HG03469 (cell line): ENCODE data around the gene SMIM31.

Experiments used
- ATAC-seq: cut with Tn5 transposase; IDR thresholded peaks from one replicate; pipeline ENCODE4 v1.9.1; 2021; ENCODE audit warnings: mild to moderate bottlenecking, moderate library complexity, moderate number of reproducible peaks; ENCODE audit not compliant: unreplicated experiment

The SMIM31 gene

GRCh38 chr4:164780839-164781238 is 26.9 kb downstream of the SMIM31 start:
- no peak for ATAC-seq

DNA sequence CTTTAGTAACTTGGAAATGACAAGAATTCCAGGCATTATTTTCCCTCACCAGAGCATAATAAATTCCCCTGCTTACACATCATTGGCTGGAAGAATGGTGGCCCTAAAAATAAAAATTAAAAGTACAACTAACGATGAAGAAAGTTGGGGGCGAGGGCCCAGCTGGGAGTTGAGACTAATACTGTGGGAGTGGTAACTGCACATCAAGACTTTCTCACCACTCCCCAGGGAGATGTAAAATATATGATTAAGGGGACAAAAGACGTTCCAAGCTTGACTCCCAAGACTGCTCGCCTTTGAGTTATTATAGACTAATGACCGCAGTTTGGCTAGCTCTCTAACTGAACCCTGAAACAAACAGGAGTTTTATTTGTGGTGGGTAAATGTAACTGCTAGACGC is 30.0 kb downstream of the SMIM31 start:
- ATAC-seq = no peak

DNA sequence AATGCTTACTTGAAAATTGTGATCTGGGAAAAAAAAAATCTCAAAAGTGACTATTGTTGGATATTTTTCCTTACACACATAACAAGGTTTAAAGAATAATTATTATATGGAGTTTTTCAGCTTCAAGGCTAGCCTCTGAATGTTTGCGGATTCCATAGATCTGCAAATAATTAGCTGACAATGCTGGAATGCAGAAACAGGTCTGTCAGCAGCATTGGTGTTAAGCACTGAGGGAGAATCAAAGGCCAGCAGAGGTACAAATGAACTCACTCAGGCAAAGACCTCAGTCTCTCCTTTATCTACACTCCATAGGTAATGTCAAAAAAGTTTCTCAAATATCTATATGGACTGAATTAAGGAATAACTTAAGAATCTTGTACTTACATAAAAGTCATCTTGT is 35.1 kb downstream of the SMIM31 start:
- ATAC-seq = no peak

GRCh38 chr4:164790249-164790648 is 36.3 kb downstream of the SMIM31 start:
- no peak for ATAC-seq

GRCh38 chr4:164799410-164799809 is 45.5 kb downstream of the SMIM31 start:
- ATAC-seq = no peak

DNA sequence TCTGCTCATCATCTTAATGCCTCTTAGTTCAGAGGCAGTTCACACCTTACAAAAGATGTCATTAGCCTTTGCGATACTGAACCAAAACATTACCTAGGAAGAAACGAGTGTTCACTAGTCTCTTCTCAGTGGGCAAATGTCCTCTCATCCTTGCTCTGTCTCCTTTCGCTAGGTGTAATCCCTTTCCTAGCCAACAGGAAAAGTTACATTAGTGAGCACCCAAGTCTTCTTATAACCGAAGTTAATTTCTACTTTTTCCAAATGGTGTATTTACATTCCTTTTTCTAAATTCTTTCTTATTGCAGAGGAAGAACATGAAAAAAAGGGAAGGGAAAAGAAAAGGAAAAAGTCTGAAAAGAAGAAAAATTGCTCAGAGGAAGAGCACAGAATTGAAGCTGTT is 46.9 kb downstream of the SMIM31 start:
- ATAC-seq = no peak

DNA sequence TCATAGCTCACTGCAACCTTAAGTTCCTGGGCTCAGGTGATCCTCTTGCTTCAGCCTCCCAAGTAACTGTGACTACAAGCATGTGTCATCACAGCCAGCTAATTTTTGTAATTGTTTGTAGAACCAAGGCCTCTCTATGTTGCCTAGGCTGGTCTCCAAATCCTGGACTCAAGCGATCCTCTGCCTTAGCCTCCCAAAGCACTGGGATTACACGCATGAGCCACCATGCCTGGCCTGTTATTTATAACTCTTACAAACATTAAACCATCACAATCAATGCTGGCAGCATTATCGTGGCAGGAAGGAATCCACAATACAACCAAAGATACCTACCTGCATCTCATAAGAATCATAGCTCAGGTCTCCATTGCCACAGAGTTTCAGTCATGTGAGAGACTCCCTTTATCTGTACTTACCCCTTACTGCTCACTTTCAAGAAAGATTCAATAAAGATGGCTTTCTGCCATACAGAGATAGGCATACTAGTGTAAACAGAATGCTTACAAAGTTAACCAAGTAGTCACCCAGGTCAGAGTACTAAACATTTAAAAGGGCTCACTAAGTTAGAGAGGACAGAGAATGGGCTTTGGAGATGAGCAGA is 48.5 kb downstream of the SMIM31 start:
- no peak for ATAC-seq

DNA sequence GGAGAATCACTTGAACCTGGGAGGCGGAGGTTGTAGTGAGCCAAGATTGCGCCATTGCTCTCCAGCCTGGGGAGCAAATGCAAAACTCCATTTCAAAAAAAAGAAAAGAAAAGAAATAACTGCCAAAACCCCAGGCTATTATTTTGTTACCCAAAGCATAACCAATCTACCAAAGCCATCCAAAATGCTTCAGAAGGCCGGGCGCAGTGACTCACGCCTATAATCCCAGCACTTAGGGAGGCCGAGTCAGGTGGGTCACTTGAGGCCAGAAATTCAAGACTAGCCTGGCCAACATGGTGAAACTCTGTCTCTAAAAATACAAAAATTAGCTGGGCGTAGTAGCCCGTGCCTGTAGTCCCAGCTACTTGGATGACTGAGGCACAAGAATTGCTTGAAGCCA is 49.8 kb downstream of the SMIM31 start:
- ATAC-seq = no peak

DNA sequence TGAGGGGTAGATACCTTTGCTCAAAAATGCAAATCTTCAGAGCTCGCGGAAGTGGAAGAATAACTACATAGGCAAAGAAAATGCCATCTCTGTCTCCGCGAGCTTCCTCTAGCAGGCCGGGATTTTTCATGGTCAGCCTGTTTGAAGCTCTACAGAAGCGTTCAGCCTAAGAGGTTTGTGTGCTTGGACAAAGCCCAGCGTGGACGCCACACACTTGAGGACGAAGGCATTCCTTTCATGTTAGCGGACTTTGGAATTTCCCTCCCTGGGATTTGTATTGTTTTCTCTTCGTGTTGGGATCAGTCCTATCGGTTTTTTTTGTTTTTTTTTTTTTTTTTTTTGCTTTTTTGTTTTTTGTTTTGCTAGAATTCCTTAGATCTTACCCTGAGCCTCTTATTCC is 53.7 kb downstream of the SMIM31 start:
- no peak for ATAC-seq

GRCh38 chr4:164813554-164813953 is 59.6 kb downstream of the SMIM31 start:
- no peak for ATAC-seq

DNA sequence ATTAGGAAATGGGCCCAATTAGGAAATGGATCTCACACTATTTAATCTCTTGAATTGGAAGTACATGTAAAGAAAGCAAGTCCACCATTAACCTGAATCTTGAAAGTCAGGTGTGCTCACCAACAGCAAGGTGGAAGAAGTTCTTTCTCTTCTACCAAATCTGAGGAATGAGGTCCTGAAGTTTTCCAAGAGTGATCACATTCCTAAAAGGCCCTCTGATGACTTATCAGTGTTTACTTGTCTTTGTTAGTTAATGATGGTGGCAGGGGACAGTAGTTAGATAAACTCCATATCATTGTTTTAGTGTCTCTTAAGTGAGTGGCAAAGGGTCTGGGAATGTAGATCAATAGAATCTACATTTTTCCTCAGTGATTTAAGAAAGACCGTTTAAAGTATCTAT is 61.8 kb downstream of the SMIM31 start:
- no peak for ATAC-seq

- ATAC-seq = no peak
These were observed 65.4 kb downstream of the SMIM31 start for GRCh38 chr4:164819366-164819765.

DNA sequence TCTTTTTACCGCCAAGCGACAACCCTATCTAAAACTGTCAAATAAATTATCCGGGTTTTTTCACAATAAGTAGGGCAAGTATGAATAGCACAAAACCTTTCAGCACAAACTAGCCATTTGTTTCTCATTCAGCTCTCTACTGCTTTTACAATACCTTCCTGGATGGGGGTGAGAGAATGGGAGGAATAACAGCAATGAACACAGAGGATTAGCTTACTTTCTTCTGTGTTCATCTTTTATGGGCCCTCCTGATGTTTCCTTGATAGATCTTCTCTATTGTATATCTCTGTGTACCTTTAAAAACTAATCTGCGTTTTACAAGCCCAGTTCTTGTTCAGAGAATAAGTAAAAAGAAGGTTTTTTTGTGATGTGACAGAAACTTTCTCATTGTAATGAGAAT is 67.8 kb downstream of the SMIM31 start:
- ATAC-seq = no peak

- ATAC-seq = no peak
These were observed 70.7 kb downstream of the SMIM31 start for GRCh38 chr4:164824581-164824980.

- no peak for ATAC-seq
These were observed 75.0 kb downstream of the SMIM31 start for GRCh38 chr4:164828955-164829354.

DNA sequence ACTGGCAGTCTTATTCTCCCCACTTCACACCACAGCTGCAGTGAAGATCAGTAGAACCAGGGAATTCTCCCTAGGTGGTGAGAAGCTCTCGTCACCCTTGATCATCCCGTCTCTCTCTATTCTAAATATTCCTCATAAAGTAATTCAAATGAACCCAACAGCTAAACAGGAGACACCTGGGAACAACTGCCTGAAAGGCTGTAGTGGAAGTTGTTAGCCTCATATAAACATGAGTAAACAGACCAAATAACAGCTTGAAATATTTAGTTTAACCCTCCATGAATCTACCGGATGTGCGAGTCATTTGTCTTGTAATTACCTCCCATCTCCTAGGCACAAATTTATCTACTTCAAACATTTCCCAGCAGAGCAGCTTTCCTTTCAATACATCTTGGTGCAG is 92.6 kb downstream of the SMIM31 start:
- ATAC-seq = no peak

DNA sequence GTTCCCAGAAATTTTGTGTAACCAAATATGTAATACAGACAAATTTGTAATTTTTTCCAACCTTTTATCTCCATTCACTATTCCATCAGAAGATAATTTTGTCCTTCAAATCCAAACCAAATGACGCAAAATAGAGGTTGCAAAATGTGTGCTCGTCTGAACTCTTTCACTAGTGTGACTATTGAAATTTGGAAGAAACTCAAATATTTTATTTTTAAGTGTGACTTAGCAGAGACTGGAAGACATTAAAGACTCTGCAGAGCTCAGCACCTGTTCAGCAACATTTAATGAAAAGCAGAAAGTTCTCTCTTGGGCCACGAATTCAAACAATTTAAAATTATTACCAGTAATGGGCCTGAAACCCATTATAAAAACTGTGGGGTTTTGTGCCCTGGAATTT is 93.1 kb downstream of the SMIM31 start:
- ATAC-seq = no peak

- ATAC-seq = no peak
These were observed 94.2 kb downstream of the SMIM31 start for GRCh38 chr4:164847967-164848649.
